ENCODE data around the gene TERB2.
A peak's percentile ranks its signal among the peaks of the same experiment; 100 is the strongest.
"Not testable (repeated sequence)": the region's sequence is repeated elsewhere in the genome, so short reads cannot be mapped to it uniquely, and the experiment has no call there.

Gene TERB2

GRCh38 chr15:45009046-45009445 is 52.6 kb downstream of the TERB2 start:
- no peak overlapping the region for H3K4me3 ChIP-seq (ENCODE audit: low read depth, low read length)
- no peak for TF ChIP-seq CTCF (IDR thresholded peaks at IDR 0.05; ENCODE audit: borderline replicate concordance, insufficient read depth, low read depth, low read length)

- H3K4me3 ChIP-seq (ENCODE audit: low read depth, low read length), result not testable (repeated sequence)
Measured at GRCh38 chr15:45015114-45015513, 58.6 kb downstream of the TERB2 start.

GRCh38 chr15:45020222-45020900 is 63.9 kb downstream of the TERB2 start:
- H3K4me3 ChIP-seq (ENCODE audit: low read depth, low read length), result not testable (repeated sequence)

GRCh38 chr15:45020901-45021259 is 64.4 kb downstream of the TERB2 start:
- not testable (repeated sequence) for H3K4me3 ChIP-seq (ENCODE audit: low read depth, low read length)

GRCh38 chr15:45021348-45021747 is 64.9 kb downstream of the TERB2 start:
- TF ChIP-seq CTCF (IDR thresholded peaks at IDR 0.05; ENCODE audit: borderline replicate concordance, insufficient read depth, low read depth, low read length), result no peak

GRCh38 chr15:45022871-45023658 is 66.6 kb downstream of the TERB2 start, which contains the start of gene SORD:
Gene SORD, plus strand, starts transcription at chr15:45023195. Its CDS starts 89 bp downstream, at chr15:45023284.
- no peak for TF ChIP-seq CTCF (IDR thresholded peaks at IDR 0.05; ENCODE audit: borderline replicate concordance, insufficient read depth, low read depth, low read length)
- peak within 1 kb of the TSS; percentile 77 for H3K4me3 ChIP-seq (ENCODE audit: low read depth, low read length)

More at GRCh38 chr15:45021348-45021747, 64.9 kb downstream of the TERB2 start:
- H3K4me3 ChIP-seq (ENCODE audit: low read depth, low read length), result no peak overlapping the region

- H3K4me3 ChIP-seq (ENCODE audit: low read depth, low read length), result peak overlapping the region; percentile 77
- no peak for TF ChIP-seq CTCF (IDR thresholded peaks at IDR 0.05; ENCODE audit: borderline replicate concordance, insufficient read depth, low read depth, low read length)
Measured at GRCh38 chr15:45023659-45024225, 67.3 kb downstream of the TERB2 start.

- not testable (repeated sequence) for H3K4me3 ChIP-seq (ENCODE audit: low read depth, low read length)
Measured at GRCh38 chr15:45024649-45025048, 68.2 kb downstream of the TERB2 start.

GRCh38 chr15:45025627-45026026 is 69.1 kb downstream of the TERB2 start:
- not testable (repeated sequence) for H3K4me3 ChIP-seq (ENCODE audit: low read depth, low read length)
